Stimulated activated CD8-positive, alpha-beta memory T cell treated with anti-CD3 and anti-CD28 coated beads, Interleukin-7, amount 100 ng/mL, for 48 hours (primary cell): Measurements from ENCODE around the gene HOXB3.

Experiments
- DNase-seq, 2 donors: peaks; one replicate each; pipeline ENCODE4 v3.0.0-alpha.2; 2020; ENCODE audit warnings: low read depth in 1 of 2; ENCODE audit errors: extremely low read depth in 1 of 2

Gene HOXB3

GRCh38 chr17:48626245-48627117 lies 36.4 kb upstream of the HOXB3 start, which contains the start of gene HOXB9:
HOXB9 (minus strand) TSS chr17:48626358; CDS start chr17:48626269, 89 bp downstream.
- no peak for DNase-seq

GRCh38 chr17:48625495-48626244 lies 35.6 kb upstream of the HOXB3 start:
- DNase-seq: no peak

GRCh38 chr17:48624544-48625494 lies 34.8 kb upstream of the HOXB3 start:
- no peak for DNase-seq

- DNase-seq: no peak
Measured at GRCh38 chr17:48624118-48624517, 34.1 kb upstream of the HOXB3 start.

- no peak for DNase-seq
Measured at GRCh38 chr17:48623583-48623982, 33.5 kb upstream of the HOXB3 start.

GRCh38 chr17:48622857-48623256 lies 32.8 kb upstream of the HOXB3 start:
- no peak for DNase-seq

- DNase-seq: no peak
Measured at GRCh38 chr17:48621410-48622392, 31.7 kb upstream of the HOXB3 start.

- no peak for DNase-seq
Measured at GRCh38 chr17:48620461-48621139, 30.6 kb upstream of the HOXB3 start.

- DNase-seq: no peak
Measured at GRCh38 chr17:48619826-48620449, 29.9 kb upstream of the HOXB3 start.

GRCh38 chr17:48618256-48618896 lies 28.3 kb upstream of the HOXB3 start:
- no peak for DNase-seq

GRCh38 chr17:48617471-48618255 lies 27.6 kb upstream of the HOXB3 start:
- no peak for DNase-seq

GRCh38 chr17:48616717-48617470 lies 26.9 kb upstream of the HOXB3 start:
- no peak for DNase-seq

- no peak for DNase-seq
Measured at GRCh38 chr17:48615963-48616716, 26.1 kb upstream of the HOXB3 start.

GRCh38 chr17:48615047-48615962 lies 25.3 kb upstream of the HOXB3 start, which contains the start of gene HOXB8:
HOXB8 (minus strand) TSS chr17:48615292; CDS start chr17:48614704, 588 bp downstream.
- DNase-seq: no peak
